EL (cell line): ENCODE results near the gene GPATCH2.
"Not testable (repeated sequence)": the region's sequence is repeated elsewhere in the genome, so short reads cannot be mapped to it uniquely, and the experiment has no call there.

ENCODE experiments used
- DNase-seq: peaks from one replicate; pipeline ENCODE4 v3.0.0-alpha.2; 2016

The GPATCH2 gene

GRCh38 chr1:217433664-217434063, 197.2 kb downstream of the GPATCH2 start:
- no peak for DNase-seq

- no peak for DNase-seq
These were observed 198.6 kb downstream of the GPATCH2 start for GRCh38 chr1:217432339-217432738.

GRCh38 chr1:217431395-217431794, 199.5 kb downstream of the GPATCH2 start:
- DNase-seq, result no peak

- DNase-seq, result no peak
These were observed 205.5 kb downstream of the GPATCH2 start for GRCh38 chr1:217425422-217425821.

- DNase-seq, result no peak
These were observed 211.7 kb downstream of the GPATCH2 start for GRCh38 chr1:217419194-217419551.

- DNase-seq, result no peak
These were observed 212.4 kb downstream of the GPATCH2 start for GRCh38 chr1:217418269-217419193.

GRCh38 chr1:217417363-217417762, 213.5 kb downstream of the GPATCH2 start:
- DNase-seq, result no peak

GRCh38 chr1:217407534-217408001, 223.3 kb downstream of the GPATCH2 start:
- DNase-seq, result no peak

GRCh38 chr1:217403026-217403720, 227.7 kb downstream of the GPATCH2 start:
- DNase-seq, result no peak

- peak; percentile 33 for DNase-seq
These were observed 228.6 kb downstream of the GPATCH2 start for GRCh38 chr1:217402301-217402700.

GRCh38 chr1:217393896-217394295, 237.0 kb downstream of the GPATCH2 start:
- DNase-seq, result no peak

- no peak for DNase-seq
These were observed 238.4 kb downstream of the GPATCH2 start for GRCh38 chr1:217392441-217392840.

- no peak for DNase-seq
These were observed 241.0 kb downstream of the GPATCH2 start for GRCh38 chr1:217389895-217390294.

GRCh38 chr1:217388522-217389065, 242.3 kb downstream of the GPATCH2 start:
- DNase-seq, result no peak

GRCh38 chr1:217381773-217382172, 249.1 kb downstream of the GPATCH2 start:
- DNase-seq, result not testable (repeated sequence)

GRCh38 chr1:217379804-217380203, 251.1 kb downstream of the GPATCH2 start:
- DNase-seq, result not testable (repeated sequence)

GRCh38 chr1:217379336-217379735, 251.6 kb downstream of the GPATCH2 start:
- no peak for DNase-seq
